ENCODE data around the gene ARMS2.
A peak's percentile ranks its signal among the peaks of the same experiment; 100 is the strongest.

DNA sequence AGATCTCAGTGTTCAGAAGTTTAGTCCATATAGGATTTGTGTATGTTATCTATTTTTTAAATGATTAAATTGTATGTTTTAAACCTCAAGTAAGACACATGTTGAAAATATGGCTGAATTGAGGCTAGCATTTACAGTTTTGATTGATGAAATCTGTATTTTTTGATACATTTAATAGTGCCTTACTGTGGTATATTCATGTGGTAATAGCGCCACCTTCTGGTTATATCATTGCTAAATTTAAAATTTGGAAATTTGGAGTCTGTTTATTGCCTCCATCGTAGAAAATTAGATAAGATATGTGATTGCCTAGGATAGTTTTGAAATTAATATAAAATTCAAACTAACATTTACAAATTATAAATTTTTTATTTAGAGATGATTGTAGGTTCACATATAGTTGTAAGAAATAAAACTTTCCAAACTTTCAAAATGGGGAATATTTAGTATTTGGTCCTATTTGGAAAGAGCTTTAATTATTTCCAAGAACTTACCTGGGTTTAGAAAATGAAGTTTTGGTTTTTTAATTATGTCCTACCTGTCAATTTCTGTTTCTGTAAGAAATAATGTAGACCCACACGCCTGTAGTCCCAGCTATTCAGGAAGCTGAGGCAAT, 19.1 kb upstream of the ARMS2 start:
- TF ChIP-seq EZH2 (conservative IDR thresholded peaks at IDR 0.05; ENCODE audit: low read depth, low read length): no peak
- no peak for TF ChIP-seq ZNF564 (CRISPR knock-in tag; IDR thresholded peaks at IDR 0.05)
- TF ChIP-seq, protein P1, sequence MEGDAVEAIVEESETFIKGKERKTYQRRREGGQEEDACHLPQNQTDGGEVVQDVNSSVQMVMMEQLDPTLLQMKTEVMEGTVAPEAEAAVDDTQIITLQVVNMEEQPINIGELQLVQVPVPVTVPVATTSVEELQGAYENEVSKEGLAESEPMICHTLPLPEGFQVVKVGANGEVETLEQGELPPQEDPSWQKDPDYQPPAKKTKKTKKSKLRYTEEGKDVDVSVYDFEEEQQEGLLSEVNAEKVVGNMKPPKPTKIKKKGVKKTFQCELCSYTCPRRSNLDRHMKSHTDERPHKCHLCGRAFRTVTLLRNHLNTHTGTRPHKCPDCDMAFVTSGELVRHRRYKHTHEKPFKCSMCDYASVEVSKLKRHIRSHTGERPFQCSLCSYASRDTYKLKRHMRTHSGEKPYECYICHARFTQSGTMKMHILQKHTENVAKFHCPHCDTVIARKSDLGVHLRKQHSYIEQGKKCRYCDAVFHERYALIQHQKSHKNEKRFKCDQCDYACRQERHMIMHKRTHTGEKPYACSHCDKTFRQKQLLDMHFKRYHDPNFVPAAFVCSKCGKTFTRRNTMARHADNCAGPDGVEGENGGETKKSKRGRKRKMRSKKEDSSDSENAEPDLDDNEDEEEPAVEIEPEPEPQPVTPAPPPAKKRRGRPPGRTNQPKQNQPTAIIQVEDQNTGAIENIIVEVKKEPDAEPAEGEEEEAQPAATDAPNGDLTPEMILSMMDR (CRISPR knock-in tag; IDR thresholded peaks at IDR 0.05): peak; percentile 62
- no peak for TF ChIP-seq SATB2 (CRISPR knock-in tag; IDR thresholded peaks at IDR 0.05)
- TF ChIP-seq, protein P2, sequence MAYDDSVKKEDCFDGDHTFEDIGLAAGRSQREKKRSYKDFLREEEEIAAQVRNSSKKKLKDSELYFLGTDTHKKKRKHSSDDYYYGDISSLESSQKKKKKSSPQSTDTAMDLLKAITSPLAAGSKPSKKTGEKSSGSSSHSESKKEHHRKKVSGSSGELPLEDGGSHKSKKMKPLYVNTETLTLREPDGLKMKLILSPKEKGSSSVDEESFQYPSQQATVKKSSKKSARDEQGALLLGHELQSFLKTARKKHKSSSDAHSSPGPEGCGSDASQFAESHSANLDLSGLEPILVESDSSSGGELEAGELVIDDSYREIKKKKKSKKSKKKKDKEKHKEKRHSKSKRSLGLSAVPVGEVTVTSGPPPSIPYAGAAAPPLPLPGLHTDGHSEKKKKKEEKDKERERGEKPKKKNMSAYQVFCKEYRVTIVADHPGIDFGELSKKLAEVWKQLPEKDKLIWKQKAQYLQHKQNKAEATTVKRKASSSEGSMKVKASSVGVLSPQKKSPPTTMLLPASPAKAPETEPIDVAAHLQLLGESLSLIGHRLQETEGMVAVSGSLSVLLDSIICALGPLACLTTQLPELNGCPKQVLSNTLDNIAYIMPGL (CRISPR knock-in tag; IDR thresholded peaks at IDR 0.05; ENCODE audit: borderline replicate concordance in 1 of 2, low read depth in 1 of 2): no peak
- TF ChIP-seq TCF7L2 (IDR thresholded peaks at IDR 0.05; ENCODE audit: low read depth, low read length): no peak
- TF ChIP-seq ZZZ3 (CRISPR knock-in tag; IDR thresholded peaks at IDR 0.05; ENCODE audit: borderline replicate concordance): no peak
- TF ChIP-seq ZNF768 (CRISPR knock-in tag; IDR thresholded peaks at IDR 0.05): no peak

All from HepG2 (cell line).